Endothelial cell of hepatic sinusoid (primary cell): ENCODE measurements around the gene ANO10.
"Not testable (repeated sequence)": the region's sequence is repeated elsewhere in the genome, so short reads cannot be mapped to it uniquely, and the experiment has no call there.

Source experiments
- in situ Hi-C: cut with HindIII; loops from 2 replicates; pipeline ENCODE4 v1.10.0; 2017; ENCODE audit warnings: low sequenced_read_pairs

ANO10 gene

DNA sequence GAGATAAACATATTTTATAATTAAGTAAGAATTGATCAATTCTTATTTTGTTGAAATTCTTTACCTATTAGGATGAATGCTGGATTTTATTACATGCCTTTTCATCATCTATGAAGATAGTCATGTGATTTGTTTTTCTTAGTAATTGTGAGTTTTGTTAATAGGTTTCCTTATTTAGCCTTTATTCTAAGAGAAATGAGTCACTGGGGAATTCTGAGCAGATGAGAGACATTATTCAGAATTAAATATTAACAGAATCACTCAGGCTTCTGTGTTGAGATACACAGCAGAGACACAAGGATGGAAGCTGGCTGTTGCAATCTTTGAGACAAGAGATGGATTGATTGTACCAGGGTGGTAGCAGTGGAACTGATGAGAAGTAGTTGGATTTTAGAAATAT is 7.4 kb upstream of the ANO10 start:
- in situ Hi-C loops, result no loop called here

DNA sequence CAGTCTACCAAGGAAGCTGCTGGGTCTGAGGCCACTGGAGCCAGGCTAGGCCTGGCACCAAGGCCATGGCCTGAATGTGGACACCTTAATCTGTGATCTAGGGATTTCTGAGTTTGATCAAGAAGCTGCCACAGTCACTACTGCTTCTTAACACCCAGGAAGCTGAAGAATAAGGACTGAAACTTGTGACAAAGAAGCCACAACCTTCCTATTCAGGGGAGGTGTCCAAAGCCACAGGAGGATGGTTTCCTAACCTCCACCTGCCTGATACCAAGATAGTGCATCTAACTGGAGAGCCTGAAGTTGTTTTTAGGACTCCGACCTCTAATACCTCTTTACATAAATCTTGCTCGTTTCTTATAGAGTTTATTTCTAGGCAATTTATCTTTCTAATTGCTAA is 5.5 kb upstream of the ANO10 start:
- in situ Hi-C loops, result no loop called here

DNA sequence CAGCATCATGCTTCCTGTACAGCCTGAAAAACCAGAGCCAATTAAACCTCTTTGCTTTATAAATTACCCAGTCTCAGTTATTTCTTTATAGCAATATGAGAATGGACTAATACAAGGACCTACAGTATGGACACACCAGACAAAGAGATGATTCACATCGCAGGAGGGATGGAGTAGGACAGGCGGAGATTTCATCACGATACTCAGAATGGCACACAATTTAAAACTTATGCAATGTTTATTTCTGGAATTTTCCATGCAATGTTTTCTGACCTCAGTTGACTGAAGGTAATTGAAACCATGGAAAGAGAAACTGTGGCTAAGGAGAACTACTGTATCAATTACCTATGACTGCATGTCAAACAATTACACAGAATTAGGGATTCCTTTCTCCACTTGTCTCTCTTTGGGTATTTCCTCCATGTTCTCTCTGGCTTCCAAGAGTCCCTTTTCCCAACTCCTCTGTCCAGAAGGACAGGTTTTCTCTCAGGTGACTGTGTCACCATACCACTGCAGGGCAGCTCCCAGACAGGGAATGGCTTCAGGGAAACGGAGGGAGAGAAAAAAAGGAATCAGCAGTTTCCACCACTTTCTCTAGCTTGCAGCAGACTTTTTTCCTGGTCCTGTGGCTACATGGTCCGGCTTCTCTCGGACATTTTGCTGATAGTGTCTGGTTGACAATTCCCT is 3.0 kb upstream of the ANO10 start:
- in situ Hi-C loops, result no loop called here

DNA sequence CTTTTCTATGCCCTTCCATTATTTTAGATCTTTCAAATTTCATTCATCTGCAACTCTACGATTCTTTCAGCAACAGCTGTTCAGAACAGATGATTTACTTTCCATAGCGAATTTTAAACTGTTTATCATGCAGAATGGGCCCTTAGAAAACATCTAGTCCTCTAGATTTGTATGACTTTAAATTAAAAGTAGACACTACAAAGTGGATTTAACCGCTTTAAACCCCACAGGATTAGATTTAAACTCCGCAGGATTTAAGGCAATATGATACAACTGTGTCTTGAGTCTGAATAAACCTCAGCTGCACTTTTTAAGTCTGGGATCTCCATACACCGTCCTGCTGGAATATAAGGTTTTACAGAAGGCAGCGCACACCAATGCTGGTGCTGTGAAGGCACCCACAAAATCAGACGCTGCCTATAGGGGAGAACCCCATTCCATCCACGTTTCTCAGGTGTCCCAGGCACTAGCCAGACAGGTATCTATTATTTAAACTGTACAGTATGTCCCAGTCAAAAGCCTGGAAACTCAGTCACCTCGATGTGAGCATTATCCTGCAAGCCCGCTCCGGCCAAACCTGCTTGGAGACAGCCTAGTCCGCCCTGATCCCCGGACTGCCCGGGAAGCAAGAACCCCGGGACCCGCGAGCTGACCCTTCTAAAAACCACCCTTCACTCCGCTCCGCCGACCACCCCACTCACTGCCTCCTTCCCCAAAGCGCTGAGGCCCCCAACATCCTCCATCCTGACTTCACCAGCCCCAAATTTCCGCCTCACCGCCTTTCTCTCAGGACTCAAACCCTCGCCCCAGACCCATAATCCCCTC is 768 bp downstream of the ANO10 start:
- in situ Hi-C loops, result no loop called here

DNA sequence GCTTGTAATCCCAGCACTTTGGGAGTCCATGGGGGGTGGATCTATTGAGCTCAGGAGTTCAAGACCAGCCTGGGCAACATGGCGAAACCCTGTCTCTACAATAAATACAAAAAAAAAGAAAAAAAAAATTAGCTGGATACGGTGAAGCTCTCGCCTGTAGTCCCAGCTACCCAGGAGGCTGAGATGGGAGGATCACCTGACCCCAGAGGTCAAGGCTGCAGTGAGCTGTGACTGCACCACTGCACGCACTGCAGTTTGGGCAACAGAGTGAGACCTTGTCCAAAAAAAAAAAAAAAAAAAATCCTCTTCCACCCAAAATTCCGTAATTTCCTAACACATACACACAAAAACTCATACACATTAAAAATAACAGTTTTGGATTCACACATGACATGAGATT is 2.2 kb downstream of the ANO10 start:
- in situ Hi-C loops, result no loop called here

DNA sequence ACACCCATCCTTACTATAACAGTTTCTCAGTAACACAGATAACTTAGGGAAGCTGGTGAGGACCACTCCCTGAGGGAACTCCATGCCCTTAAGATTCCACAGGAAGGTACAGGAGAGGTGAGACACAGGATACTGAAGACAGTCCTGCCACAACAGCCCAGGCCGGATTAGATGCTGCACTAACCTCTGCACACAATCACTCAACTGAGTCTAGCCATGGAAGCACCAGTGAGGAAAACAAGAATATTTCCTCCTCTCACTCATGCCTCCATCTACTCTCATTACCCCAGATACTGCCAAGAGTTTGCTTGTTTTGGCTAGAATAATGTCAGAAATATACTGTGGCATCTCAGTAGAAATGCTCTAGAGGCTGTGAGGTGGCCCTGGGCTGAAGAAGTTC is 3.7 kb downstream of the ANO10 start:
- in situ Hi-C loops, result no loop called here

DNA sequence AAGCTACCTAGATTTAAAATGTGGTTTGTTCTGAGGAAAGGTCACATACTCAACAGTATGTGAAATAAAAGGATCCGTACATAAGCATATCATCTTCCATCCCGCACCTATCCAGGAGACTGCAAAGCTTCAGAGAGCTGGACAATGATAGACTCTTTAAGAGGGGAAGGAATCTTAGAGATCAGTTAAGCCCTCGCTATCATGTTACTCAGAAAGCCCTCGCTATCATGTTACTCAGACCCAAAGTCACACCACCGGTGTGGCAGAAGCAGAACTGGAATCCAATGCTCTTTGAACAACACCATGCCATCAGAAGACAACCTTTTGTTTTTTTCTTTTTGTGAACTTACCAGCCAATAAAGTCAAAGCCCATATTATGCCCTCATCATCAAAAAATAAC is 5.8 kb downstream of the ANO10 start:
- in situ Hi-C loops, result no loop called here

DNA sequence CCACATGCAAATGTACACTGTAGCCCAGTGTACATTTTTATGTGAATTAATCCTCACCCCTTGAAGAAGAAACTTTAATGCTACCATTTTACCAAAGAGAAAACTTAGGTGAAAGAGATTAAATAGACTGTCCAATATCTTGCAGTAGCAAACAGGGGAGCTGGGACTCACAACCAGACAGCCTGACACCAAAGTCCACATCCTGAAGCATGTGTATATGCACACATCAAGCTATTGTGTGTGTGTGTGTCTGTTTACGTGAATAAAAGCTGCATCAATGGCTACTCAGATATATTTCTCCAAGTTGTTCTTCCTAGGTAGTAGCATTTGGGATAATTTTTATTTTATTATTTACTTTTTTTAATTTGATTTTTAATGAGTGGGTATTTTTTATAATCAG is 6.7 kb downstream of the ANO10 start:
- in situ Hi-C loops, result no loop called here

DNA sequence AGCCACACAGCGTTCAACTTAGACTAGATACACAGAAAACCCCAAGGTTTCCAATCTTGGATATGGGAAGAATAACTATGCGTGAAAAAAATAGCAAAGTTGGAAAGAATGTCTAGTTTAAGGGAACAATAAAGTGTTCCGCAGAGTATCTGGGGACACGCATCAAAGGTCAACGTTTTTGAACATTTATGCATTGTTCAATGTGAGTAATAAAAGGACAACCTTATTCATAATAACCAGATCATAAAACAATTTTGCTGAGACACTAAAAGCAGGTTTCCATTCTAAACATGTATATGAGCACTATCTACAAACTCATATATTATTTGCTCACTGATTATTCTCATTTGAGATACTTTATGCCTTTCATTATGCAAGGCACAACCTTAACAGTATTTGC is 7.8 kb downstream of the ANO10 start:
- in situ Hi-C loops, result no loop called here

DNA sequence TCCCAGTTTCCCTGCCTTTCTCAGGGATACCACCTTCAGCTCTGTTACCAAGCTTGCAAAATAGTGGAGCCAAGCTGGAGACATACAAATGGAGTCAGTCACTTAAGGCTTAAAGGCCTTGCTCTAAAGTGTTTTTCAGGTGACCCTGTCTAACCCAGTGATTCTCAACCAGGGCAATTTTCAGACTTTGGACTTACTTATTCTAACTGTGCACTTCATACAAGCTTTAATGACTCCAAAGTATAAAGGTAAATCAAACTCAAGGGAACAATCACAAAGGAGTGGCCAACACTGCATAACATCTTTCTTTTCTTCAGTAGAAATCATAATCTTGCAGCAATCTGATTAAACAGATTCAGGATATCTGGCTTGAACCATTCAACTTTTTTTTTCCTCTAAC is 9.4 kb downstream of the ANO10 start:
- in situ Hi-C loops, result no loop called here

DNA sequence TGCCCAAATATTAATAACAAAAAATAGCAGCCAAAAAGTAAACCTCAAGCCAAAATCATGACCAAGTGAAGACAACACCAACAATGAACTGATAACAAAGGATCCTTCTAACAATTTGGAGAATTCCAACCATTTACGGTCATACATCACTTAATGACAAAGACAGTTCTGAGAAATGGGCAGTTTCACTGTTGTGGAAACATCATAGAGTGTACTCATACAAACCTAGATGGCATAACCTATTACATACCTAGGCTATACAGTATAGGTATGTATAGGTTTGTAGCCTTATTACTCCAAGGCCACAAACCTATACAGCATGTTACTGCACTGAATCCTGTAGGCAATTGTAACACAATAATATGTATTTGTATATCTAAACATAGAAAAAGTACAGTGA is 12.4 kb downstream of the ANO10 start:
- in situ Hi-C loops, result no loop called here

DNA sequence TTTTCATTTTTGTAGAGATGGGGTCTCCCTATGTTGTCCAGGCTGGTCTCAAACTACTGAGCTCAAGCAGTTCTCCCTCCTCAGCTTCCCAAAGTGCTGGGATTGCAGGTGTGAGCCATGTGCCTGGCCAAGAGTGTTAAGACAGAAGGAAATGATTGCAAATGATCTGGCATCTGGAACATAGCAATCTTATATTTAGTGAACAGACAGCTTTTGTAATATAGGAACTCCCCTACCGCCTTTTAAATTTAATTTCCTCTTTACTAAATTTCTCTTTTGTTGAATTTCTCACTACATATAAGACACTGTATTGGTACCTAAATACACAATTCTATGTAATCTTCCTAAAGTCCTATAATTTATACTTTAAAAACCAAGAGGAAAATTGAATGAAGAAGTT is 13.1 kb downstream of the ANO10 start:
- in situ Hi-C loops, result no loop called here

DNA sequence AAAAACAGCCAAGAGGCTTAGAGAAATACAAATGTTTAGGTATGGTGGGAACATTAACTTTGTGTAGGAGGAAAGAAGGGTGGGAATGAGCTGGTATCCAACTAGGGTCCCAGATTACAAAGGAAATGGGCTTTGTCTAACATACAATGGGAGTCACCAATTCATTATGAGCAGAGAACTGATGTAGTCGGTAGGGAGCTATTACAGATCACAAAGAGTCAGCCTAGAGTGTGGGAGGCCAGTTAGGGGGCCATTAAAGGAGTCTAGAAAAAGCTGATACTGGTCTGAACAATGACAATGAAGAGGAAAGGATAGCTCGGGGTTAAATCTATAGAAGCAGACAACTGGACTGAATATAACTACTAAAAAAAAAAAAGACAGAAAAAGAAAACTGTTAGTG is 15.5 kb downstream of the ANO10 start:
- in situ Hi-C loops, result no loop called here

DNA sequence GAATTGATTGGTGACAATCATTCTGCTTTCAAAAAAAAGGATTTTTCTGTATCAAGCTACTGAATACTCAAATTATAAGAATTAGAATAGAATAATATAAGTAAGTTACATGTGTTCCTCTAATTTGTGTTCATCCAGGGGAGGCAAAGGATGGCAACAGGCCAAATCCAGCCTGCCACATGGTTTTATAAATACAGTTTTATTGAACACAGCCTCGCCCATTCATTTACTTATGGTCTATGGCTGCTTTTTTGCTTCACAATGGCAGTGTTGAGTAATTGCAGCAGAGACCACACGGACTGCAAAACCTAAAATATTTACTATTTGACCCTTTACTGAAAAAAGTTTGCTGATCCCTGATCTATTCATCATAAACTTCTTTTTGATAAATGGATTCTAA is 21.9 kb downstream of the ANO10 start:
- in situ Hi-C loops, result not testable (repeated sequence)

DNA sequence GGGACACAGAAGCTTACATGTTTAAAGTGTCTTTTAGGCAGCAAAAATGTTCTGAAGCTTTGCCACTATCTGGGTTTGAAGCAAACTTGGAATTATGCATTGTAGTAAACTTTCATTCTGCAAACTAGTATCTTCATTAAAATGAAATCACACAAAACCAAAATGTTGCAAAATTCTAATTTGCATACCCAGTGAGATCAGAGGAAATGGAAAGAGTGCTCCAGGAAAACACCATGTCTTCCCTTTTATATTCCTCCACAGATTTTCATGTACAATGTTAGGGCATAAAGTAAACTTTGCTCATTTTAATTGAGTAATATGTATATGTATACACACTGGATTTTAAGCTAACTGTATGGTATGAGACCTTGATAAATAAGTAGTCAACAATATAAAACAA is 23.9 kb downstream of the ANO10 start:
- in situ Hi-C loops, result no loop called here

DNA sequence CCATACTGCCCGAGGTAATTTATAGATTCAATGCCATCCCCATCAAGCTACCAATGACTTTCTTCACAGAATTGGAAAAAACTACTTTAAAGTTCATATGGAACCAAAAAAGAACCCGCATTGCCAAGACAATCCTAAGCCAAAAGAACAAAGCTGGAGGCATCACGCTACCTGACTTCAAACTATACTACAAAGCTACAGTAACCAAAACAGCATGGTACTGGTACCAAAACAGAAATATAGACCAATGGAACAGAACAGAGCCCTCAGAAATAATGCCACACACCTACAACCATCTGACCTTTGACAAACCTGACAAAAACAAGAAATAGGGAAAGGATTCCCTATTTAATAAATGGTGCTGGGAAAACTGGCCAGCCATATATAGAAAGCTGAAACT is 25.6 kb downstream of the ANO10 start:
- in situ Hi-C loops, result not testable (repeated sequence)

DNA sequence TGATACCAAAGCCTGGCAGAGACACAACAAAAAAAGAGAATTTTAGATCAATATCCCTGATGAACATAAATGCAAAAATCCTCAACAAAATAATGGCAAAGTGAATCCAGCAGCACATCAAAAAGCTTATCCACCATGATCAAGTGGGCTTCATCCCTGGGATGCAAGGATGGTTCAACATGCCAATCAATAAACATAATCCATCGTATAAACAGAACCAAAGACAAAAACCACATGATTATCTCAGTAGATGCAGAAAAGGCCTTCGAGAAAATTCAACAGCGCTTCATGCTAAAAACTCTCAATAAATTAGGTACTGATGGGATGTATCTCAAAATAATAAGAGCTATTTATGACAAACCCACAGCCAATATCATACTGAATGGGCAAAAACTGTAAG is 26.5 kb downstream of the ANO10 start:
- in situ Hi-C loops, result not testable (repeated sequence)

DNA sequence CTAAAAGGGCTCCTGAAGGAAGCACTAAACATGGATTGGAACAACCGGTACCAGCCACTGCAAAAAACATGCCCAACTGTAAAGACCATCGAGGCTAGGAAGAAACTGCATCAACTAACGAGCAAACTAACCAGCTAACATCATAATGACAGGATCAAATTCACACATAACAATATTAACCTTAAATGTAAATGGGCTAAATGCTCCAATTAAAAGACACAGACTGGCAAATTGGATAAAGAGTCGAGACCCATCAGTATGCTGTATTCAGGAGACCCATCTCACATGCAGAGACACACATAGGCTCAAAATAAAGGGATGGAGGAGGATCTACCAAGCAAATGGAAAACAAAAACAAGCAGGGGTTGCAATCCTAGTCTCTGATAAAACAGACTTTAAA is 28.2 kb downstream of the ANO10 start:
- in situ Hi-C loops, result not testable (repeated sequence)

DNA sequence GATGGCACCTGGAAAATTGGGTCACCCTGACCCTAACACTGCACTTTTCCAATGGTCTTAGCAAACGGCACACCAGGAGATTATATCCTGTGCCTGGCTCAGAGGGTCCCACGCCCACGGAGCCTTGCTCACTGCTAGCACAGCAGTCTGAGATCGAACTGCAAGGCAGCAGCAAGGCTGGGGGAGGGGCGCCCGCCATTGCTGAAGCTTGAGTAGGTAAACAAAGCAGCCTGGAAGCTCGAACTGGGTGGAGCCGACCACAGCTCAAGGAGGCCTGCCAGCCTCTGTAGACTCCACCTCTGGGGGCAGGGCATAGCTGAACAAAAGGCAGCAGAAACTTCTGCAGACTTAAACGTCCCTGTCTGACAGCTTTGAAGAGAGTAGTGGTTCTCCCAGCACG is 29.9 kb downstream of the ANO10 start:
- in situ Hi-C loops, result not testable (repeated sequence)

DNA sequence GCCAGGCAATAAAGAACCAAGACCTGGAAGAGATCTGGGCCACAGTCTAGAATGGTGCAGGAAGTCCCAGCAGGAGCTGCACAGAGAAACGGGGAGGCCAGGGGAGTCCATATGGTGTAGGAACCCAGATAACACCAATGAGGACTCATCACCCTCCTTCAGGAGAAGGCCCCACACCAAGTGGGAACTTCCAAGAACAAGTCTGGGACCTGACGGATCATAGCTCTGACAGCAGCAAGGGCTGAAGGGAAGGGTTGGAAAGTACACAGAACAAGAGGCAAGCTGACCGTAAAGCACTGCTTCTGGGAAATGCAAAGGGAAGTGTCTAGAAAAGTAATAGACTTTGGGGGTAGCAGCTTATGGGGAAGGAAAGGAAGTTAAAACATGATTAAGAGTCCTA is 34.5 kb downstream of the ANO10 start:
- in situ Hi-C loops, result no loop called here

DNA sequence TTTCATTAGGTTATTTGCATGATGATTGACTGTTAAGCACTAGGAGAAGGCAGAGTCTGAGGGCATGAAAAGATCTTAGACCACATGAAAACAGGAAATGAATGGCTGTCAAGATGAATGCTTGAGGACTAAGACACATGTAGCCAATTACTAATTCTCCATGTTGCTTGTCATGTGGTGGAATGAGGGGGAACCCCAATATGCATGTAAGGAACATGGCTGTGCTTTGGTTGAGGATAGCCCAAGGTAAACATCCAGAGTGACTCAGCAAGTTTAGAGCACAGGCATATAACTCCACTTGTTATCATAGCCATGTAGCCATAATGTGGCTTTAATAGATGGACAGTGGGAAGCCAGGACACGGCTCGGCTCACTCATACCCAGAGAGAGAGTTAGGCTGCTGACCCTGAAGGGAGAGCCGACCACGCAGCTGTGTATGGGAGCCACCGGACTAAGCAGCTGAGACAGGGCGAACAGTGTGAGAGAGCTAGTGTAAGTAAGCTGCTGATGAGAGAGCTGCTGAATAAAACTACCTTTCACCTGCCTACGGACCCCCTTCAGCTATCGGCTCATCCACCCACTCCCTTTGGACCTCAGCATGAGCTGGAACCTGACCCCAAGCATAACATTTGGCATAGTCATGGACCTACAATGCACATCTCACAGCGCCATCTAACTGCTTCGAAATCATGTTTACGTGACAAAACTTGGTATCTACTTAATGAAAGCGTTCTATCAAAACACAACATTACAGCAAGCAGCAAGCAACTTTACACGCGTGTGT is 37.6 kb downstream of the ANO10 start:
- in situ Hi-C loops, result no loop called here

DNA sequence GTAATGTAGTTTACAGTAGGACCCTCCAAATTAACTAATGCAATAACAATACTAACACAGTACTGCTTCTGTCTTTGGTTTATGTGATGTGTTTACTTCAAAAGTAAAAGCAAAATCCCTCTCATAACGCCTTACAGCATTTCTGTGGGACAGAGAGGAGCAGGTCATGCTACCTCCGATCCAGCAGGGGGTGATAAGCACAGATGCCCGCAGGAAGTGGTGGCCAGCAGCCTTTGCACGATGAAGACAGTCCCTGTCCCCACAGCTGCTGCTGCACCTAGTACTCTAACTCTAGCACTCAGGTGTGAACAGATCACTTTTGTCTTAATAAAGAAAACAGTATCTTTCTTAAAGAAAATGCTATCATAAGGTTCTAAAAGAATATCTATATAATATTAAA is 38.3 kb downstream of the ANO10 start:
- in situ Hi-C loops, result no loop called here
